Endothelial cell of umbilical vein (primary cell): ENCODE measurements around the gene PI4KA. TPM values are rescaled to one million over a fixed set of nuclear protein-coding genes. Genes with fewer than 3 reads are reported as not detected.

Experiments used
- BruUV-seq: library from RNA; stranded (reverse); fragments of 400-500 nt; replicated peaks from 2 replicates; lab custom pipeline; 2021; lab: Mats Ljungman, UMichigan
- CTCF ChIA-PET: fragments of 300-600, 350-600 bp; sonication (Branson Sonifier 250); formaldehyde crosslinking; loops from one replicate; lab custom pipeline; 2021; ENCODE audit warnings: antibody characterized with exemption, inconsistent platforms; lab: Charles Lee
- POLR2A ChIA-PET: fragments of 300-600, 350-600 bp; sonication (Branson Sonifier 250); formaldehyde crosslinking; loops from one replicate; lab custom pipeline; 2021; ENCODE audit warnings: antibody characterized with exemption, inconsistent platforms; lab: Charles Lee
- DNase-seq: peaks from one replicate; pipeline ENCODE4 v3.0.0-alpha.2; 2011; ENCODE audit warnings: low read depth, low spot score
- FAIRE-seq: peaks from 2 replicates; lab custom pipeline; 2011; peaks lifted over from hg19 to GRCh38; lab: Jason Lieb, UNC
- H2AFZ ChIP-seq: 2 replicates; pipeline ENCODE4 v1.6.0; 2012; ENCODE audit warnings: low read depth, low read length, control low read depth, inconsistent platforms
- H3K27ac ChIP-seq: 2 replicates; pipeline ENCODE4 v1.5.1; 2011; ENCODE audit warnings: low read depth, mild to moderate bottlenecking, control low read depth, low read length, moderate library complexity; ENCODE audit not compliant: insufficient read depth
- H3K27me3 ChIP-seq, 2 experiments: 2 replicates each; pipeline versions ENCODE4 v1.6.0 to v1.6.1; 2011; ENCODE audit warnings: low read length in 2 of 2, mixed read lengths in 1 of 2; ENCODE audit not compliant: control insufficient read depth in 2 of 2, insufficient read depth in 2 of 2
- H3K36me3 ChIP-seq, 2 experiments: 2 replicates in 1 of 2; 3 replicates in 1 of 2; pipeline ENCODE4 v1.5.1; 2011; ENCODE audit warnings: low read length in 2 of 2, mild to moderate bottlenecking in 1 of 2, moderate library complexity in 1 of 2; ENCODE audit not compliant: control insufficient read depth in 2 of 2, insufficient read depth in 2 of 2; ENCODE audit errors: extremely low read depth in 1 of 2
- H3K4me1 ChIP-seq: 3 replicates; pipeline ENCODE4 v1.5.1; 2011; ENCODE audit warnings: mild to moderate bottlenecking, low read length; ENCODE audit not compliant: control insufficient read depth, insufficient read depth; ENCODE audit errors: extremely low read depth
- H3K4me2 ChIP-seq: 2 replicates; pipeline ENCODE4 v1.6.1; 2011; ENCODE audit warnings: low read length, control low read depth, mixed read lengths; ENCODE audit not compliant: insufficient read depth
- H3K4me3 ChIP-seq, 3 experiments: fragments of 200-600 bp in 1 of 3; sonication (generic), shearing (Covaris generic) in 1 of 3; replicated peaks in 1 of 3; 2 replicates each; pipeline ENCODE4 v1.5.1; 2011 to 2016; ENCODE audit warnings: control low read depth in 3 of 3, low read length in 3 of 3, mild to moderate bottlenecking in 2 of 3, inconsistent platforms in 1 of 3, low read depth in 1 of 3, moderate library complexity in 1 of 3; ENCODE audit not compliant: insufficient read depth in 1 of 3
- H3K79me2 ChIP-seq: 2 replicates; pipeline ENCODE4 v1.6.0; 2012; ENCODE audit warnings: low read length, inconsistent platforms; ENCODE audit not compliant: control insufficient read depth, insufficient read depth
- H3K9ac ChIP-seq: replicated peaks from 2 replicates; pipeline ENCODE3; 2011; ENCODE audit warnings: low read length, control low read depth; ENCODE audit not compliant: insufficient read depth; ENCODE audit errors: extremely low read depth
- H3K9me1 ChIP-seq: replicated peaks from 3 replicates; pipeline ENCODE4 v1.6.0; 2011; ENCODE audit warnings: mild to moderate bottlenecking, low read length; ENCODE audit not compliant: control insufficient read depth, insufficient read depth; ENCODE audit errors: extremely low read depth
- H3K9me3 ChIP-seq: replicated peaks from 2 replicates; pipeline ENCODE4 v1.5.1; 2012; ENCODE audit warnings: low read length, inconsistent platforms; ENCODE audit not compliant: control insufficient read depth, insufficient read depth
- H4K20me1 ChIP-seq: replicated peaks from 2 replicates; pipeline ENCODE3; 2011; ENCODE audit warnings: mild to moderate bottlenecking, low read length; ENCODE audit not compliant: control insufficient read depth, insufficient read depth; ENCODE audit errors: extremely low read depth
- EZH2 ChIP-seq: IDR thresholded peaks from 2 replicates; pipeline ENCODE4 v1.6.1; 2012; ENCODE audit warnings: borderline replicate concordance, low read depth, mild to moderate bottlenecking, moderate library complexity, low read length, inconsistent platforms; ENCODE audit not compliant: severe bottlenecking
- FOS ChIP-seq: IDR thresholded peaks from 2 replicates; pipeline ENCODE4 v1.6.1; 2011; ENCODE audit warnings: mild to moderate bottlenecking, low read length, moderate library complexity, borderline replicate concordance; ENCODE audit not compliant: insufficient read depth
- GATA2 ChIP-seq: IDR thresholded peaks from 2 replicates; pipeline ENCODE4 v1.7.0; 2011; ENCODE audit warnings: low read depth, mild to moderate bottlenecking, moderate library complexity, mixed read lengths, low read length; ENCODE audit not compliant: insufficient read length, insufficient read depth
- JUN ChIP-seq: IDR thresholded peaks from 2 replicates; pipeline ENCODE4 v1.6.1; 2011; ENCODE audit warnings: borderline replicate concordance, low read depth; ENCODE audit not compliant: insufficient read length, insufficient read depth
- MYC ChIP-seq: IDR thresholded peaks from one replicate; pipeline ENCODE4 v1.6.1; 2011; ENCODE audit warnings: mild to moderate bottlenecking, low read depth, low read length
- POLR2A ChIP-seq: IDR thresholded peaks from 2 replicates; pipeline ENCODE4 v1.6.1; 2012; ENCODE audit warnings: low read depth, mild to moderate bottlenecking, control low read depth, low read length
- POLR2AphosphoS5 ChIP-seq: IDR thresholded peaks from 2 replicates; pipeline ENCODE4 v1.6.1; 2012; ENCODE audit warnings: low read depth, mild to moderate bottlenecking, control low read depth, low read length, moderate library complexity; ENCODE audit not compliant: insufficient read depth
- dilution Hi-C: fragments of 300-500 bp; cut with MboI; formaldehyde crosslinking; loops from one replicate; pipeline ENCODE4 v1.15.0; 2019; ENCODE audit warnings: low sequenced_read_pairs; ENCODE audit not compliant: extremely low pct_ligation_motif_present
- intact Hi-C: fragments of 100-400 bp; cut with micrococcal nuclease; formaldehyde crosslinking; loops from one replicate; pipeline ENCODE4 v1.10.0; 2022
- polyA plus RNA-seq, 4 experiments: library from polyadenylated mRNA; depleted of rRNA in 3 of 4; stranded (reverse) in 3 of 4; unstranded in 1 of 4; fragments of >200 nt; gene quantifications; 2 replicates each; pipeline versions ENCODE4 v1.2.1 to v1.2.3, GENCODE V29; 2011 to 2012; ENCODE audit warnings: missing spikeins in 1 of 4
- total RNA-seq: library from RNA; stranded (reverse); gene quantifications from 2 replicates; pipeline ENCODE4 v1.2.3, GENCODE V29; 2021
- TF ChIP-seq, protein P1 (sequence below), 2 donors: IDR thresholded peaks; 1 replicate in 1 of 2; 2 replicates in 1 of 2; pipeline ENCODE4 v1.5.1; 2011; ENCODE audit warnings: low read length in 2 of 2, mild to moderate bottlenecking in 2 of 2, moderate library complexity in 2 of 2, control low read depth in 1 of 2, inconsistent platforms in 1 of 2, low read depth in 1 of 2; ENCODE audit not compliant: insufficient read depth in 1 of 2; ENCODE audit errors: extremely low read depth in 1 of 2
- TF ChIP-seq, protein P2 (sequence below): IDR thresholded peaks from 2 replicates; pipeline ENCODE4 v1.6.1; 2011; ENCODE audit not compliant: insufficient read depth, insufficient read length

Gene PI4KA
- total and polyA plus RNA-seq, 2 donors (not counting 3 experiments of a cell fraction or from before 2014, with no cell fraction given): 28.9 to 56.4 TPM

DNA sequence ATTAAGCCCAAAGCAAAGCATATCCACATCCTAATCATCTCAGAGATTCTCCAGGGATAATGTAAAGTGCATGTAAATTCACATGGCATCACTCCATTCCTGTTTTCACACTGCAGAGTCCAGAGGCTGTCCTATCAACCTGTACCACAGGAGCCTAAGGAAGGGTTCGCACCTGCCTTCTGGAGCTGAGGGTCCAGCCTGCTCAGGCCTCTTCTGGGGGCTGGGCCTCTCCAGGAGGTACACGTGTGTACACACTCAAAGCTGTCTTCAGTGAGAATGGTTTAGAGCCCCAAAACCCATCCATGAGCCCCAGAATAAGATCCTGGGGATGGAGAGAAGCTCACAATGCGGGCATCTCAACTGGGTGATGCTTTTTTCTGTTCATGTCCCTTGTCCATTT, 23.9 kb downstream of the PI4KA start:
- Histone ChIP-seq H3K4me1 (no peaks in the 10 kb centered on the region), H3K9me1 (no peaks in the 10 kb centered on the region), H3K4me2 (no peak overlapping the region), H3K9ac (no peak overlapping the region), H3K36me3 (peaks cover 0 to 12% of the 10 kb centered on the region in 2 experiments), H3K27ac (no peak overlapping the region), H4K20me1 (no peaks in the 10 kb centered on the region), H3K9me3 (no peaks in the 10 kb centered on the region), H3K79me2 (peaks cover 12% of the 10 kb centered on the region), H3K27me3 (no peaks in the 10 kb centered on the region), H2AFZ (no peak overlapping the region), H3K4me3 (no peak overlapping the region)
- BruUV-seq: no TSS peak
- TF ChIP-seq POLR2AphosphoS5 (no peak), JUN (no peak), POLR2A (no peak), EZH2 (no peak), FOS (no peak), MYC (no peak), GATA2 (no peak)
- TF ChIP-seq, protein P1, sequence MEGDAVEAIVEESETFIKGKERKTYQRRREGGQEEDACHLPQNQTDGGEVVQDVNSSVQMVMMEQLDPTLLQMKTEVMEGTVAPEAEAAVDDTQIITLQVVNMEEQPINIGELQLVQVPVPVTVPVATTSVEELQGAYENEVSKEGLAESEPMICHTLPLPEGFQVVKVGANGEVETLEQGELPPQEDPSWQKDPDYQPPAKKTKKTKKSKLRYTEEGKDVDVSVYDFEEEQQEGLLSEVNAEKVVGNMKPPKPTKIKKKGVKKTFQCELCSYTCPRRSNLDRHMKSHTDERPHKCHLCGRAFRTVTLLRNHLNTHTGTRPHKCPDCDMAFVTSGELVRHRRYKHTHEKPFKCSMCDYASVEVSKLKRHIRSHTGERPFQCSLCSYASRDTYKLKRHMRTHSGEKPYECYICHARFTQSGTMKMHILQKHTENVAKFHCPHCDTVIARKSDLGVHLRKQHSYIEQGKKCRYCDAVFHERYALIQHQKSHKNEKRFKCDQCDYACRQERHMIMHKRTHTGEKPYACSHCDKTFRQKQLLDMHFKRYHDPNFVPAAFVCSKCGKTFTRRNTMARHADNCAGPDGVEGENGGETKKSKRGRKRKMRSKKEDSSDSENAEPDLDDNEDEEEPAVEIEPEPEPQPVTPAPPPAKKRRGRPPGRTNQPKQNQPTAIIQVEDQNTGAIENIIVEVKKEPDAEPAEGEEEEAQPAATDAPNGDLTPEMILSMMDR (IDR thresholded peaks at IDR 0.05; ENCODE audit: extremely low read depth in 1 of 2, insufficient read depth in 1 of 2, low read depth in 1 of 2, low read length in 2 of 2): no peak
- TF ChIP-seq, protein P2, sequence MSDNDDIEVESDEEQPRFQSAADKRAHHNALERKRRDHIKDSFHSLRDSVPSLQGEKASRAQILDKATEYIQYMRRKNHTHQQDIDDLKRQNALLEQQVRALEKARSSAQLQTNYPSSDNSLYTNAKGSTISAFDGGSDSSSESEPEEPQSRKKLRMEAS: no peak
- ChIA-PET CTCF (interaction anchor here (0.9 to 1.5 kb wide), 2 partner anchors 10 to 57 kb away, joined by 3 to 5 read pairs; no protein-coding TSS in a partner anchor), POLR2A (interaction anchor here (0.7 kb wide), 1 partner anchor 959 kb away, joined by 4 read pairs; no protein-coding TSS in a partner anchor)
- DNase-seq: no peak
- intact Hi-C loops: no loop called here
- FAIRE-seq: no peak
- dilution Hi-C loops: no loop called here
